HG03196 (cell line): ENCODE results near the gene CAB39.

Experiments
- ATAC-seq: cut with Tn5 transposase; IDR thresholded peaks from one replicate; pipeline ENCODE4 v1.9.1; 2021; ENCODE audit not compliant: unreplicated experiment

Gene CAB39

GRCh38 chr2:230712443-230713330, at the start of gene CAB39:
Gene CAB39, plus strand, starts transcription at chr2:230712842. Its CDS starts 47,160 bp downstream, at chr2:230760002.
- ATAC-seq: peak; percentile 87

GRCh38 chr2:230664128-230664527, 48.5 kb upstream of the CAB39 start:
- ATAC-seq: no peak

DNA sequence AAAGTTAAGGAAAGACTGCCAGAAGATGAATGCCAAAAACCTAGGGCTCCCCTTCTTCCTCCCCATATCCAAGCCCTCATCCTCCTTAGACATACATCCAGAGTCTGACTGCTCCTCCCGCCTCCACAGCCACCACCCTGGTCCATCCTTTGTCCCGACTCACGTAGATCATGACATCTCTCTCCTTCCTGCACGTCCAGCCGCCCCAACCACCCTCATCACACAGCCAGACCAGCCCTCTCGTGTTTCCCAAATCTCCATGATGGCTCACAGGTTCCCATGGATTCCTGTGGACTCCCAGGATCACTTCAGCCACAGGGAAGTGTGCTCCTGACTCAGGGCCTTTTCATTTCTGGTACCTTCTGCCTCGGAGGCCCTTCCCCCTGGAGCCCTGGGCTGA, 47.8 kb upstream of the CAB39 start:
- no peak for ATAC-seq

GRCh38 chr2:230665263-230665691, 47.4 kb upstream of the CAB39 start:
- ATAC-seq: no peak

DNA sequence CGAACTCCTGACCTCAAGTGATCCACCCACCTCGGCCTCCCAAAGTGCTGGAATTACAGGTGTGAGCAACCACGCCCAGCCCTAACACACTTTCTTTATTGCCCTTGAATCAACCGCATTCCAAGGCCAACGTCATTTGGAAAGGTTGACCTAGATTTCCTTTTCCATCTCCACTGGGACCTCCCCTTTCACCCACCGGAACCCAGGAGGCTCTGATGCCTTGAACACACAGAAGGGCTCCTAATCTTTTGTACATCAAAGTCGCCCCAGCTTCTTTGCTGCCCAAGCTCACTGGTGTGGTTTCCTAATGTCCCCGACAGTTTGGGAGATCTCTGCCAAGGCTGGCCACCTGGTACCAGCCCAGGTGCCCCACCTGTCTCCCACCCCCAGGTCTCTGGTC, 46.2 kb upstream of the CAB39 start:
- no peak for ATAC-seq

DNA sequence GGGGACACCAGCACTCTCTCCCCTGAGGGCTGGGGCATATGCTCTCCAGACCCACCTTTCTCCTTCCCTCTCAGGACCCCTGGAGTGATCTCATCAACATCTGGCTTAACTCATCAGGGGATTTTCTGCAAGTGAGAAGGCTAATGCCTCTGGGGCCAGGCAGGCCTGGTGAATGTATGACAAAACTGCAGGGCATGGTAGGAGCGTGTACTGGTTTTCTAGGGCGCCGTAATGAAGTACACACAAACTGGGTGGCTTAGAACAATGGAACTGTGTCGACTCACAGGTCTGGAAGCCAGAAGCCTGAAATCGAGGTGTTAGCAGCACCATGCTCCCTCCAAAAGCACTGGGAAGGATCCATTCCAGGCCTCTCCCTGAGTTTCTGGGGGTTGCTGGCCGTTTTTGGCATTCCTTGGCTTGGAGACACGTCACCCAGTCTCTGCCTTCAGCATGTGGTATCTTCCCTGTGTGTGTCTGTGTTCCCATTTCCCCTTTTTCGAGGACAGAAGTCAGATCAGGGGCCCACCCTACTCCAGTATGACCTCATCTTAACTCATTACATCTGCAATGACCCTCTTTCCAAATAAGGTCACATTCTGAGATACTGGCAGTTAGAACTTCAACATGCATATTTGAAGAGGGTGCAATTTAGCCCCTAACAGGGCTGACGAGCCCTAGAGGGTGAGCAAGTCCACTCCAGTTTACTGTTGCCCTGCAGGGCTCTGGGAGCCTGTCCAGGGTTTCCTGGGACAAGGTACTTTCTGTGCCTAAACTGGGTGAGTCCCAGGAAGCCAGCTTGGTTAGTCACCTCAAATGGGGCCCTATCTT, 45.5 kb upstream of the CAB39 start:
- ATAC-seq: no peak

DNA sequence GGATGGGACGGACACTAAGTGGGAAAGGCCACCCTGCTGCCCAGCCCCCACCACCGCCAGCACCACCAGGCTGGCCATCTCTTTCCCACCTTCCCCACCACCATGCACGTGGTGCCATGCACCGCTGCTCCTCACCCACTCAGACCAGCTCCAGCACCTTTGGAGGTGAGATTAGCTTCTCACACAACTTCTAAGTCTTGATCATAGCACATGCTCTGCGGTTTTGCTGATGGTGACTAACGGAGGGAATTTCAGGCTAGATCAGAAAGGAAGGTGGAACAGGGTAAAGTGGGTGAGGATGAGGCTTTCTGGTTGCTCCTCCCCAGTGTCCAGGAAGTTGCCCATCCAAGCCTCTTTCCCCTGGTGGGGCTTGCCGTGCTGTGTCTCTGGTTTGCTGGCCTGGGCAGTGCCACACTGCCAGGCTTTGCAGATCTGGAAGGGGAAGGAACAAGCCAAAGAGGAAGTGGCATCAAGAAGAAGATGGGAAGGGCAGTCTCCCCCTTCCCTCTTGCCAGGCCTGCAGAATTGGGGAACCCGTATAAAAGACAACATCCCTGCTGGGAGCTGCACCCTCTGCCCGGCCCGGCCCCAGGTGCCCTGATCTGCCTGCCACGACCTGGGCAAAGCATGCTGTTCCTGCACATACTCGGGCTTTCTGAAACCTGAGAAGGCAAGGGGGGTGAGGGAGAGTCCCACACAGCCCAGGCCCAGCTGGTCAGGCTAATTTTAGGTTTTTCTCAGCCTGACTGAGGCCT, 44.3 kb upstream of the CAB39 start:
- ATAC-seq: peak; percentile 64

DNA sequence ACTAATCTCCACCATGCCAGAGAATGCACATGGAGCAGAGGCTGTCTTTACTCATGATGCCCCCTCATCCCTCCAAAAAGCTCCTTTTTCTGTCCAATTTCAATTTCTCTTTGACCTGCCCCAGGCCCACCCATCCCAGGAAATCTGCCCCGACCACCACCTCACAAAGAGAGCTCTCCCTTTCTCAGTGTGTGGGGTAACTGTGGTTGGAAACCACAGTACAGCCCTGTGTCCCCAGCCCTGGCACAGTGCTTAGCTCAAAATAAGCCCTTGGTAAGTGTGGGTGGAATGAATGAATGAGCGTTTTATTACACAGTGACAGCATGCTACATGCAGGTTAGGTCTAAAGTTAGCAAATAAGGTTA, 43.7 kb upstream of the CAB39 start:
- ATAC-seq: peak; percentile 35

GRCh38 chr2:230669386-230669950, 43.2 kb upstream of the CAB39 start:
- no peak for ATAC-seq

GRCh38 chr2:230671117-230671516, 41.5 kb upstream of the CAB39 start:
- ATAC-seq: no peak

- ATAC-seq: no peak
These were observed 39.8 kb upstream of the CAB39 start for GRCh38 chr2:230672836-230673235.

GRCh38 chr2:230674401-230674800, 38.2 kb upstream of the CAB39 start:
- no peak for ATAC-seq

DNA sequence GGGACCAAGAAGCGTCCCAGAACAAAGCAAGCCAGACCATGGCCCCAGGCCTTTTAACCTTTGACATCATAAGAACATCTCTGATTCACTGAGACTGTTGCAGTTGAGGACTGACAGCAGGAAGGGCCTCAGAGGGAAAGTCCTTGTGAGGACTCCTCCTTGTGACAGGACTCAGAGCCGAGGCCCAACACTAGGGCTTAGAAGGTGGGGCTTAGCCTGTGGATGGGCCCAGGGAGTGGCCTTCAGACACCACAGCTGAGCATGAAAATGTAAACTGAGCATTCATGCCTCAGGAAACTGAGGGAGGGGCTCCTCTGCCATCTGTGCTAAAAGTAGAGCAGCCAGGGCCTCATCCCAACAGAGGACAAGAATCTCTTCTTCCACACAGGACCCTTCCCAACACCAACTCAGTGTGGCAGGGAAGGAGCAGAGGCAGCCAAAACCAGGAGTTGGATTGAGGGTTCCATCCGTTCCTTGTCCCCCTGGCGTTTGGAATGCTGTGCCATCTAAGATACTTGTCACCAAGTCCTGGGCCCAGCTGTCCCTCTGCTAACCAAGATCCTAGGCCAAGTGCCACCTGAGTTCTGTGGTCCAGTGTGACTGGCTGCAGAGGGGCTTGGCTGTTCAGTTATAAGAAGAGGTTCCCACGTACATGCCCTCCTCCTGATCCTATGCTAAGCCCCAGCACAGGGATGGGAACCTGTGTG, 37.5 kb upstream of the CAB39 start:
- ATAC-seq: no peak

DNA sequence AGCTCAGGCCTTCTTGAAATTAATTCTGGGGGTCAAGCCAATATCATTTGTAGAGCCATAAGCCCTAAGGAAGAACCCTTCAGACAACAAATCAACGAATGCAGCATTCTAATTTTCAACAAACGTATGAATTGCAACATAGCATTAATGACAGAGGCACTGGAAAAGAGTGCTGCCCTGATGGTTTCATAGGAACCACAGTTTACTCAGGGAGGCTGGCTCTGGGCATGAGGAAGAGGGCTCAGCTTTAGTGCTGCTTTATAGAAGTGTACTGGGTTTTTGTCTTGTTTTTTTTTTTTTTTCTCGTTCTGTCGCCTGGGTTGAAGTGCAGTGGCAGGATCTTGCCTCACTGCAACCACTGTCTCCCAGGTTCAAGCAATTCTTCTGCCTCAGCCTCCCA, 36.1 kb upstream of the CAB39 start:
- ATAC-seq: no peak

DNA sequence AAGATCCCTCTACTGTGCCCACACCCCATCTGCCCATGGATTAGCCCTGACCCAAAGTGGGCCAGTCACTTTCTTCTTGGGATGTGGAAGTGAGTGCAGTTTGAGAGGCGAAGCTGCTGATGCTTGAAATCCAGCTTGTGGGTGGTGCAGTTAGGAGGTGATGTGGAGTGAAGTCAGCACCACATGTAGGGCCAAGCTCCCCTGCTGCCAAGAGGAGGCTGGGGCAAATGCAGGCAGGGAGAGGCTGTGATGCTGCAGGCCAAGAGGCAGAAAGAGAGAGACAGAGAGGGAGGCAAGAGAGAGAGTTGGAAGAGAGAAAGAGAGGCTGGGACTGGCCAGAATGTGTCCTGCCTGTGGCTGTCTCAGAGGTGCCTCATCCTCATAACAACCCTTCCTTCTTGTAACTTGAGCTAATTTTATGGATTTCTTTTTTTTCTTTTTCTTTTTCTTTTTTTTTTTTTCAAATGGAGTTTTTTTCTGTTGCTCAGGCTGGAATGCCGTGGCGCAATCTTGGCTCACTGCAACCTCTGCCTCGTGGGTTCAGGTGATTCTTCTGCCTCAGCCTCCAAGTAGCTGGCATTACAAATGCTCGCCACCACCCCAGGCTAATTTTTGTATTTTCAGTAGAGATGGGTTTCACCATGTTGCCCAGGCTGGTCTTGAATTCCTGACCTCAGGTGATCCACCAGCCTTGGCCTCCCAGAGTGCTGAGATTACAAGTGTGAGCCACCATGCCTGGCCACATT, 35.3 kb upstream of the CAB39 start:
- ATAC-seq: no peak

- no peak for ATAC-seq
These were observed 34.6 kb upstream of the CAB39 start for GRCh38 chr2:230678018-230678417.

DNA sequence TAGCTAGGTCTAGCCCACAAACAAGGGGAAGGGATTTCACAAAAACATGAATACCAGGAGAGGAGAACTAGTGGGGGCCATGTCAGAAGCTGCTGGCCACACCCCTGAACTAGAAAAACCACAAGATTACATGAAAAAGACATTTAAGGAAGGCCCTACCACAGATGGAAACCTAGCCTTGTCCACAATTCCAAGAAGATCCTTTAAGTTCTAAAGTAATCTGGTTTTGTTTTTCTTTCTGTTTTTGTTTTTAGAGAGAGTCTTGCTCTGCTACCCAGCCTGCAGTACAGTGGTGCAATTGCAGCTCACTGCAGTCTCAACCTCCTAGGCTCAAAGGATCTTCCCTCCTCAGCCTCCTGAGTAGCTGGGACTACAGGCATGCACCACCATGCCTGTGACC, 34.2 kb upstream of the CAB39 start:
- ATAC-seq: no peak

- ATAC-seq: no peak
These were observed 32.0 kb upstream of the CAB39 start for GRCh38 chr2:230680463-230681170.

GRCh38 chr2:230681171-230681545, 31.5 kb upstream of the CAB39 start:
- ATAC-seq: no peak
